ENCODE measurements around the gene SRGAP2C.
"Not testable (repeated sequence)": the region's sequence is repeated elsewhere in the genome, so short reads cannot be mapped to it uniquely, and the experiment has no call there.

DNA sequence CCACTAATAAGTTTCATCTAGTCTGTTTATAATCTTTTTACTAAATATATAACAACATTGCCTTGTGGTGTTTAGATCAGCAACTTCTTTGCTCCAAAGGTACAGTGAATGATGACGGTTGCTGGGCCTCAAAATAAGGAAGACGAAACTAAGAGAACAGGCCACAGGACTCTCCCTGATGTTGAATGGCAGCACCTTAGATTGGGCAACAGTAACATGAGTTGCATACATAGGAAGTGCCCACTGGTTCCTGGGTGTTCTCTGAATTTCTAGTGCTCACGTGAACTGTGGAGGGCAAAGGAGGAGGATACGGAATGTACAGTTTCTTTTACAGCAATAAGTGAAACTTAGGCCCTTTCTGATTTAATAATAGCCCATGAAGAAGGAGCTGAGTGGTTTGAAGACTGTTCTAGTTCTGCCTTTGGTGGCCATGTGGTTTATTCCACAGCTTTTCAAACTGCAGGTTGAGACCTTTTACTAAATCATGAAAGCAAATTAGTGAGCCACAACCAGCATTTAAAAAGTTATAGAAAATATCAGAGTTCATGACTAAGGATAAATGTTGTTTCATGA, 86.5 kb downstream of the SRGAP2C start:
- TF ChIP-seq CTCF (IDR thresholded peaks at IDR 0.05; ENCODE audit: low read length); EZH2 (optimal IDR thresholded peaks at IDR 0.05; ENCODE audit: low read depth, low read length); EZH2phosphoT487 (IDR thresholded peaks at IDR 0.05; ENCODE audit: low read length): not testable (repeated sequence)
